ENCODE results near the gene TAS1R2.

TAS1R2 gene

DNA sequence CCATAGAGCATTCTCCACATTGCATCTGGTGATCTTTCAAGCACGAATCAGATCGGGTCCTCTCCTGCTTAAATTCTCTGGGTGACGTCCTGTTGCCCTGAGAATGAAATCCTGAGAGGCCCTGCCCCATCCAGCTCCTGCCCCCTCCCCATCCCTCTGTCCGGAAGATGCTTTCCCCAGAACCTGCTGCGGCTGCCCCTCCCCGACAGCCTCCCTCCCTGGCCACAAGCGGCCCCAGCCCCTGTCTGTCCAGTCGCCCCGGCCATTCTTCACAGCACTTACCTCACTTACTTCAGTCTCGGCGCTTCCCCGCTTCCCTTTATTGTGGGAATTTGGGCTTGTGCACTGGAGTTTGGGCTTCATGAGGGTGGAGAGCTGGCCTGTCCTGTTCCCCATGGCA, 40.3 kb downstream of the TAS1R2 start:
- no peak for FAIRE-seq

GRCh38 chr1:18817795-18818435, 41.5 kb downstream of the TAS1R2 start:
- no peak for FAIRE-seq

- FAIRE-seq: no peak
These were observed 42.1 kb downstream of the TAS1R2 start for GRCh38 chr1:18817316-18817715.

- no peak for FAIRE-seq
These were observed 42.7 kb downstream of the TAS1R2 start for GRCh38 chr1:18816808-18817207.

- no peak for FAIRE-seq
These were observed 44.5 kb downstream of the TAS1R2 start for GRCh38 chr1:18814874-18815531.

DNA sequence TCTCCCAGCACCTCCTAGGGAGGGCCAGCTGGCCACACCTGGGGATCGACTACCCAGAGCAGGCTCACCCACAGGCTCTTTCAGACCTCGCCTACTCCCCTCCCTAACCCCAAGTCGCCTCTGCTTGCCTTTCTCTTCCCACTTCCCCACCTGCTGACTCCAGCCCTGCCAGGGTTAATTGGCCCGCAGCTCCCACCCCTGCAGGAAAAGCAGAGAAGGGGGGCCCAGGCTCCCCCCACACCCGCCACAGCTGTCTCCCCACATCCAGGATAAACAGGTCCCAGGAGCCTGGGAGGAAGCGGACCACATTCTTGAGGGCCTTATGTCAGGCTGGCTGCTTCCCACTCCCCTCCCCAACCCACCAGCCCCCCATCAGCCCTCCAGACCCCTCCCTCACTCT, 45.0 kb downstream of the TAS1R2 start:
- FAIRE-seq: no peak

DNA sequence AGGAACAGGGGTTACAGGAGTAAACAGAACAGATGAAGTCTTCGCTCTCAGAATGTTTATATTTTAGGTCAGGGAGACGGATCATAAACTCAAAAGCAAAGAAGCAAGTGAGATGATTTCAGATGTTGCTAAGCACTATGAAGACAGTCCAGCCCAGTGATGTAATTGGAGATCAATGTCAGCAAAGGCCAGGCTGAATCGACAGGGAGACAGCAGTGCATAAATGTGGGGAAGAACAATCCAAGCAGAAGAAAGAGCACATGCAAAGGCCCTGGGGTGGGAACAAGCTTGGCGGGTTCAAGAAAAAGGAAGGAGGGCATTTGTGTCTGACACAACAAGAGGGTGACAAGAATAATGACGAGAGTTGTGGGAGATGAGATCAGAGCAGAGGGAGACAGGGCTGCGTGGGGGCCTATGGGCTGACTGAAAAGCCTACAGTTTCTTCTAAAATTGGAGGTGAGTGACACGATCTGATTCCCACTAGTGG, 47.0 kb downstream of the TAS1R2 start:
- FAIRE-seq: no peak

- FAIRE-seq: no peak
These were observed 47.6 kb downstream of the TAS1R2 start for GRCh38 chr1:18811733-18812452.

- no peak for FAIRE-seq
These were observed 49.2 kb downstream of the TAS1R2 start for GRCh38 chr1:18809953-18810899.

DNA sequence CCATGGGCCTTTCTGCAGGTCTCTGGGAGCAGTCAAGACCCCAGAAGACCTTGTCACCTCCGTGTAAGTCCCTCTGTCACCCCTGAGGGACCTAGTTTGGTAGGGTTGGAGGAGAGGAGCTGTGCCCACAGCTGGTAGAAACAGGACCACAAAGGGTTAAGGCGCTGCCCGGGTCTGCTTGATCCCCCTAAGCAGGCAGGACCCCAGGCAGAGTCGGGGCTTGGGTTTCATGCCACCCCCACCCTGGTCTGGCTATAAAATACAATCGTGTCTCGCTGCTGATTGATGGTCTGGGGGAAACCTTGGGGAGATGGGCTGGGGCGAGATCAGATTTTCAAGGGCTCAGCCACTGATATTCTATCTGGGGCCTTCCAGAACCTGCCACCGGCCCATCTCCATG, 50.9 kb downstream of the TAS1R2 start:
- FAIRE-seq: no peak

DNA sequence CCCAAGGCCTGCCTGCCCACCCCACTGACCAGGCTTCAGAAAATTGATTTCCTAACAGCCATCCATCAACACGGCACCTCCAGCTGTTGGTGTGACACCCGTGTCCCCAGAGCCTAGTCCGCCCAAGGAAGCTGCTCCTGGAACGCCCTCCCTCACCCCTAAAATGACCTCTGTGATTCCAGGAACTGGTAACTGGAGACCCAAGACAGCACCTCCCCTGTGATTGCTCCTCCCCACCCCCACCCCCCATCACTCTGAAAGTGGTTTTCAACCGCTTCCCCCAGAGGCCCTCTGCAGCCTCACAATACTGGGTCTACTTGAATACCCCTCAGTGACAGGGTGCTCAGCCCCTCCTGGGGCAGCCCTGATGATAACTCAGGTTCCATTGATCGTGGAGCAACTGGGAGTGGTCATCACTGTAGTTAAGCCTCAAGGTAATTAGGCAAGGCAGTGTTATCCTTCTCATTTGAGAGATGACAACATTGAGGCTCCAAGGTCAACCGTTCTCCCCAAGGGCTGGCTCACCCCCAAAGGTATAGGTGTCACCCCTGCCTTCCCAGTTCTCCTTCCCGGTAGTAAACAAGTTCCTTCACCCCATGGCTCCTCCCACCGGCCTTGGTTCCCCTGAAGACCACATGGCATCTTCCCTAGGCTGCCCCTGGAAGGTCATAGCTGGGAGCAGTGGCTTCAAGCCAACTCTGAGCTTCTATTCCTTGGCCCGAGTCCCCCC, 52.0 kb downstream of the TAS1R2 start:
- FAIRE-seq: no peak

DNA sequence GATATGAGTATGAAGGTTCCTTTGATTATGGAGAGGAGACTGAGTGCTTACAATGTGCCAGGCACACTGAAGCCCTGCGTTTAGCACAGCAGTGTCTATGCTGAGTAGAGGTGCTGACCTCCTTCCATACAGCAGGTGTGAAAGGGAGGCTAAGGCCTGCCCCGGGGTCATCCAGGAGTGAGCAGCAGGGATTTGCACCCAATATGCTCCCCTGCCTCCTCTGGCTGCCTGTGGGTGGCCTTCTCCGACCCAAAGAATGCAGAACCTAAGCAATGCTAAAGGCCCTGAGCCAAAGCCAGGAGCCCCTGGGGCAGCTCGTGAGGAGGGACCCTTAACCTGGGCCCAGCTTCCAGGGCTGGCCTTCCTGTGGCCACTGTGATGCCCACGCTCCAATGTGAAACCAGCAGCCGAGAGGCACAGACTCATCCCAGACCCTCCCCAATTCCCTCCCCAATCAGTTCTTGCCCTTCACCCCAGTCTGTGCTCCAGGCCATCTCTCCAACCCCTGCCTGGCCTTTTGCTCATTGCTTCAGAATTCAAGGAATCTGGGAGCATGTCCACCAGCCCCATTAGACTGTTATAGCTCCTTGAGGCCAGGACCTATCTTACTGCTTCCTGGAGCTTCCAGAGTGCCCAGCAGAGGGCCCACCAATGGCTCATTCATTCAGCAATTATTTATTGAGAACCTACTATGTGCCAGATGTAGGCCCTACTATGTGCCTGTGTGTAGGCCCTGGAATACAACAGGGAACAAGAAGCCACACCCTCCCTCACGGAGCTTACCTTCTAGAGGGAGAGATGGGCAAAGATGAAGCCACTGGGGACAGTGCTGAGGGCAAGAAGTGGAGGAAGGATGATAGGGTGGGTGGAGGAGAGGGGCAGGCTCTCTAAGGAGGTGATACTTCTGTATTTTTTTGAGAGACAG, 53.3 kb downstream of the TAS1R2 start:
- no peak for FAIRE-seq

GRCh38 chr1:18805150-18805879, 54.1 kb downstream of the TAS1R2 start:
- FAIRE-seq: no peak

DNA sequence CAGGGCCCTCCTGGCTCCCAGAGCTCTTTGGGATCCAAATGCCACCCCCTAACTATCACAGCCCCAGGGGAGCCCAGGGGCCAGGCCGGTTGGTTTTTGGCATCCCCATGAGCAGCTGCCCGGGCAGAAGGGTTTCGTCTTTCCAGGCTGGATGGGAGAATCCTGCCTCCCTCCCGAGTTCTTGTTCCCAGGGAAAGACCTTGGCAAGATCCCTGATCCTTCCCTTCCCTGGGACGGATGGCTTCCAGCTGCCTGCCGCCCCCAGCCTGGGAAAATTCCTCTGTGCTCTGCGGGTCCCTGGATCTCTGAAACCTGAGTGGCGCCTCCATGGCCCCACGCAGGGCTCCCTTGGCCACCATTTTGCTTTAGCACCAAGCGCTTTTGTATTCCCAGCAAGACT, 55.6 kb downstream of the TAS1R2 start:
- no peak for FAIRE-seq

- no peak for FAIRE-seq
These were observed 56.2 kb downstream of the TAS1R2 start for GRCh38 chr1:18803151-18803791.

DNA sequence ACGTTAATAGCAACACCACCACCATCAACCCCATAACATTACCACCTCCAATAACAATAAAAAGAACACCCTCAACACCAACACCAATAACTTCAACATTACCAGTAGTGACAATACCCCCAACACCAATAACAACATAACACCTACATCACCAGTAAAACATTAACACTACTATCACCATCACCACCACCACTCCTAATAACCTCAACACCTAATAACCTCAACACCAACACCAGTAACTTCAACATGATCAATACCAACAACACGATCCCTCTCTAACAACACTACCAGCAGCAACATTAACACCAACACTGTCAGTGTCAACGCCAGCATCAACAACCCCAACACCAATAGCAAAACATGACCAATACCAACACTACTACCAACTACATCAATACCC, 57.2 kb downstream of the TAS1R2 start:
- FAIRE-seq: no peak

GRCh38 chr1:18800258-18800657, 59.2 kb downstream of the TAS1R2 start:
- no peak for FAIRE-seq

- FAIRE-seq: no peak
These were observed 60.0 kb downstream of the TAS1R2 start for GRCh38 chr1:18799454-18799853.

- no peak for FAIRE-seq
These were observed 60.5 kb downstream of the TAS1R2 start for GRCh38 chr1:18798946-18799345.

GRCh38 chr1:18798533-18798932, 60.9 kb downstream of the TAS1R2 start:
- no peak for FAIRE-seq
